GM21528 (cell line): ENCODE measurements around the gene LCN15.

Experiments used
- ATAC-seq: cut with Tn5 transposase; IDR thresholded peaks from one replicate; pipeline ENCODE4 v1.9.1; 2021; ENCODE audit warnings: mild to moderate bottlenecking, moderate library complexity; ENCODE audit not compliant: unreplicated experiment, low FRiP score

LCN15 gene

GRCh38 chr9:136710543-136710942 is 53.8 kb downstream of the LCN15 start:
- no peak for ATAC-seq
